Stomach (tissue), 9 donors: ENCODE results near the gene CEP55. TPM values are rescaled to one million over a fixed set of nuclear protein-coding genes. Genes with fewer than 3 reads are reported as not detected.

Experiments used
- DNase-seq, 2 donors: peaks; one replicate each; pipeline versions ENCODE4 v3.0.0 to v3.0.0-alpha.2; 2013 to 2019
- H3K27ac ChIP-seq, 5 donors: fragments of 200-600 bp in 4 of 5; sonication (generic) in 4 of 5; one replicate each; pipeline ENCODE4 v1.5.1; 2013 to 2019; ENCODE audit warnings: mild to moderate bottlenecking in 1 of 5, moderate library complexity in 1 of 5
- H3K27me3 ChIP-seq, 3 donors: fragments of 200-600 bp; sonication (generic); one replicate each; pipeline ENCODE4 v1.5.1; 2017 to 2019; ENCODE audit warnings: mixed run types in 1 of 3
- H3K36me3 ChIP-seq, 4 donors: fragments of 200-600 bp; sonication (generic); 1 replicate in 3 of 4; 2 replicates in 1 of 4; pipeline ENCODE4 v1.5.1; 2016 to 2019
- H3K4me1 ChIP-seq, 4 donors: fragments of 200-600 bp; sonication (generic); one replicate each; pipeline ENCODE4 v1.5.1; 2016 to 2019
- H3K4me3 ChIP-seq, 4 donors: fragments of 200-600 bp; sonication (generic) in 3 of 4; one replicate each; pipeline ENCODE4 v1.5.1; 2016 to 2019; ENCODE audit warnings: mild to moderate bottlenecking in 1 of 4
- H3K9me3 ChIP-seq, 4 donors: fragments of 200-600 bp; sonication (generic); one replicate each; pipeline ENCODE4 v1.5.1; 2016 to 2019
- CTCF ChIP-seq, 7 experiments: fragments of 450-650 bp in 4 of 7; fragments of 200-600 bp in 3 of 7; sonication (generic) in 3 of 7; IDR thresholded peaks; one replicate each; pipeline ENCODE4 v1.5.1; 2016 to 2019; ENCODE audit warnings: antibody characterized with exemption in 7 of 7, control low read depth in 2 of 7, mild to moderate bottlenecking in 1 of 7
- EP300 ChIP-seq: sonication (generic); formaldehyde crosslinking; IDR thresholded peaks from one replicate; pipeline ENCODE4 v1.6.1; 2017; ENCODE audit warnings: antibody characterized with exemption
- POLR2A ChIP-seq, 4 donors: fragments of 450-650 bp; IDR thresholded peaks; one replicate each; pipeline ENCODE4 v1.6.1; 2016; ENCODE audit warnings: antibody characterized with exemption in 4 of 4, control low read depth in 2 of 4, mild to moderate bottlenecking in 1 of 4, moderate library complexity in 1 of 4
- POLR2AphosphoS5 ChIP-seq, 3 donors: sonication (generic); formaldehyde crosslinking; IDR thresholded peaks; one replicate each; pipeline ENCODE4 v1.6.1; 2016; ENCODE audit warnings: antibody characterized with exemption in 3 of 3
- WGBS, 5 donors: extraction: QIAGEN DNeasy Blood & Tissue Kit in 3 of 5; methylation state at CpG; one replicate each; pipeline versions ENCODE4 v1.1.5 to v1.1.7; 2013 to 2018; 5-methylcytosine and 5-hydroxymethylcytosine counted together
- intact Hi-C: fragments of 100-400 bp; cut with DNase I; formaldehyde crosslinking; loops from one replicate; pipeline ENCODE4 v1.15.1; 2023; ENCODE audit warnings: low total_unique reads
- polyA plus RNA-seq, 3 donors: library from polyadenylated mRNA; stranded (reverse); fragments of 200-250 nt; gene quantifications; one replicate each; pipeline ENCODE4 v1.2.3, GENCODE V29; 2013
- total RNA-seq, 5 donors: library from RNA; depleted of rRNA; stranded (reverse); fragments of >200 nt; gene quantifications; one replicate each; pipeline versions ENCODE4 v1.1.0 to v1.2.3, GENCODE V29; 2014 to 2016
- donor health status: healthy with polysubstance abuse.
- donor health status: Bipolar disorder and iron deficiency.
- donor health status: healthy.

The CEP55 gene
- total and polyA plus RNA-seq, 8 donors = 0.58 to 7.2 (median 3.1) TPM; not detected in 1

DNA sequence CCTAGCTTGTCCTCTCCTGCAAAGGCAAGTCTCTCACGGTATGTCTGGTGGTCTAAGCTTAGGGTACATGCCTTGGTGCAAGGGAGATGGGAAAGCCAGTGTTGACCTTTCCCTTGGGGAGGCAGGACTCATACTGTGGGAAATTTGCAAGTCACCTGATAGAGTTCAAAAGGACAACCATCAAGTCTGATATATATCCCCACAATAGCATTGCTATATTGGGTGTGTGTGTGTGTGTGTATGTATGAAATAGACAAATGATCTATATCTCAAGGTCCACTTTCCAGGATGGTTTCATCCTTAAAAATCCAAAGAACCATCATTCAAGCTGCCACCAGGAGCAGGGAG lies 57.9 kb downstream of the CEP55 start:
- intact Hi-C loops = no loop called here
- Histone ChIP-seq H3K4me1 (peaks cover 0 to 8% (median 0%) of the 10 kb centered on the region in 4 donors), H3K9me3 (peaks cover 0 to 2% (median under 1%) of the 10 kb centered on the region in 4 donors), H3K4me3 (no peak overlapping the region), H3K27ac (no peak overlapping the region), H3K36me3 (no peaks in the 10 kb centered on the region), H3K27me3 (no peaks in the 10 kb centered on the region)
- DNase-seq = no peak
- WGBS, 5 donors = 77 to 100% (median 92%) methylated on average over 1 of the region's 1 CpG
- TF ChIP-seq POLR2AphosphoS5 (IDR thresholded peaks at IDR 0.05) = no peak
- no peak for TF ChIP-seq EP300
- no peak for TF ChIP-seq POLR2A (IDR thresholded peaks at IDR 0.05)
- TF ChIP-seq CTCF (IDR thresholded peaks at IDR 0.05) = no peak

GRCh38 chr10:93554760-93555432 lies 58.5 kb downstream of the CEP55 start:
- Histone ChIP-seq H3K27ac (no peak overlapping the region), H3K4me1 (peaks cover 0 to 8% (median 0%) of the 10 kb centered on the region in 4 donors), H3K36me3 (no peaks in the 10 kb centered on the region), H3K27me3 (no peaks in the 10 kb centered on the region), H3K9me3 (peaks cover 0 to 7% (median 3%) of the 10 kb centered on the region in 4 donors), H3K4me3 (no peak overlapping the region)
- TF ChIP-seq POLR2AphosphoS5 (IDR thresholded peaks at IDR 0.05) (no peak), EP300 (no peak), CTCF (IDR thresholded peaks at IDR 0.05) (peak in 5 of 7 experiments; percentile 37 to 65 (median 54))
- intact Hi-C loops = loop anchor here (5.0 kb wide), 1 partner anchor 122 kb away; no protein-coding TSS in a partner anchor
- WGBS, 5 donors = 28 to 43% (median 35%) methylated on average over 11 to 14 of the region's 14 CpGs
- peak; percentile 77 to 90 for DNase-seq

DNA sequence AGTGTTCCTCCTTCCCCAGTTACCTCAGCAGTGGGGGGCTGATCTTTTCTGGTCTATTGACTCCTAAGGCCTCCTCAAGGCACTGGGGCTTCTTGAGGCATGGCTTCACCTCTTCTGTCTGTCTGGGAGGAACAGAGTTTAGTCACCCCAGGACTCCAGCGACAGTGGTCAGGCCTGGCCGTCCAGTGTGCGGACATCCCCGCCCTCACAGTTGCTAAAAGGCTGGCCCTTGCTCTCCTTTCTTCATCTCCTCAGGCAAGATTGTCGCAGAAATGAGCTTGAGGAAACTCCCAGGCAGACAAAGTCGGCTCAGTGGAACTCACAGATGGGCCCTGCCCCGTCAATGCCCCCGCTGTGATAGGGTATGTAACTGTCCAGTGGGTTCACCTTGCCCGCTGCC lies 63.1 kb downstream of the CEP55 start:
- Histone ChIP-seq H3K9me3 (peaks cover 0 to 9% (median 3%) of the 10 kb centered on the region in 4 donors), H3K27ac (no peak overlapping the region), H3K4me1 (peaks cover 0 to 8% (median 0%) of the 10 kb centered on the region in 4 donors), H3K27me3 (peaks cover 0 to 2% (median 0%) of the 10 kb centered on the region in 3 donors), H3K36me3 (no peaks in the 10 kb centered on the region), H3K4me3 (no peak overlapping the region)
- DNase-seq = no peak
- TF ChIP-seq POLR2AphosphoS5 (IDR thresholded peaks at IDR 0.05) (no peak), EP300 (no peak), POLR2A (IDR thresholded peaks at IDR 0.05) (no peak), CTCF (IDR thresholded peaks at IDR 0.05) (no peak)
- intact Hi-C loops = loop anchor here (5.0 kb wide), 1 partner anchor 118 kb away; no protein-coding TSS in a partner anchor
- 94 to 95% (median 94%) methylated on average over 9 of the region's 9 CpGs for WGBS, 5 donors

DNA sequence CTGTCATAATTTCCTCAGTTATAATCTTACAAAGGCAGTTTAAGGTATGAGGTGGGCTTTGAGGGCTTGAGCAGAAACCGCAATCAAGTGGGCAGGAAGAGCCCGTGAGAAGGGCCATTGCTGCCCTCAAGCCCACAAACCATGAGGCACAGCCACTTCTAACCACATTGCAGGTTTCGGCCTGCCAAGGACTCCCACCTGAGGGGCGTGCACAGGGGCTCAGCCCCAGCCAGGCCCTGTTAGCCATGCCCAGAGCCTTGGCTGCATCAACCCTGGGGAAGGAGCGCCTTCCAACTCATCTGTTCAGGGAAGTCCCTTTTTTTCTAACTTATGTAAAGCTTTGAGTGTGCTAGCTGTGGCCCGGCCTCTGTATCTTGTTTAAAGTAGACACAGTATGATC lies 64.1 kb downstream of the CEP55 start:
- Histone ChIP-seq H3K4me1 (no peaks in the 10 kb centered on the region), H3K4me3 (no peak overlapping the region), H3K36me3 (no peaks in the 10 kb centered on the region), H3K9me3 (peaks cover 0 to 9% (median 3%) of the 10 kb centered on the region in 4 donors), H3K27me3 (peaks cover 0 to 12% (median 3%) of the 10 kb centered on the region in 3 donors), H3K27ac (no peak overlapping the region)
- TF ChIP-seq EP300 = no peak
- TF ChIP-seq POLR2A (IDR thresholded peaks at IDR 0.05) = no peak
- no peak for TF ChIP-seq CTCF (IDR thresholded peaks at IDR 0.05)
- no peak for TF ChIP-seq POLR2AphosphoS5 (IDR thresholded peaks at IDR 0.05)
- DNase-seq = no peak
- 75 to 88% (median 86%) methylated on average over 6 of the region's 6 CpGs for WGBS, 5 donors
- intact Hi-C loops = no loop called here
